ENCODE measurements around the gene GPR146. TPM values are rescaled to one million over a fixed set of nuclear protein-coding genes. Genes with fewer than 3 reads are reported as not detected.
A peak's percentile ranks its signal among the peaks of the same experiment; 100 is the strongest.

The GPR146 gene
- total RNA-seq, 1 experiment from 2014 or later = 0.92 TPM

GRCh38 chr7:1050956-1051690 lies 6.8 kb downstream of the GPR146 start:
- H3K4me1 Mint-ChIP-seq = peaks cover 24% of the 10 kb centered on the region
- POLR2A ChIA-PET = no interaction called here
- DNase-seq (ENCODE audit: low spot score) = no peak

GRCh38 chr7:1052031-1052818 lies 7.9 kb downstream of the GPR146 start:
- no peak overlapping the region for H3K4me3 Mint-ChIP-seq
- no peaks in the 10 kb centered on the region for H3K9me3 Mint-ChIP-seq
- H3K27ac Mint-ChIP-seq = no peak overlapping the region
- no peaks in the 10 kb centered on the region for H3K36me3 Mint-ChIP-seq
- no peak for DNase-seq (ENCODE audit: low spot score)
- TF ChIP-seq FOXP1 (CRISPR knock-in tag; IDR thresholded peaks at IDR 0.05; ENCODE audit: borderline replicate concordance) (no peak), KAT7 (CRISPR knock-in tag; IDR thresholded peaks at IDR 0.05; ENCODE audit: borderline replicate concordance) (no peak), AFF4 (CRISPR knock-in tag; IDR thresholded peaks at IDR 0.05; ENCODE audit: borderline replicate concordance) (no peak), MXD4 (CRISPR knock-in tag; IDR thresholded peaks at IDR 0.05; ENCODE audit: borderline replicate concordance) (no peak), ARID4B (CRISPR knock-in tag; IDR thresholded peaks at IDR 0.05; ENCODE audit: borderline replicate concordance) (no peak), ZNF423 (CRISPR knock-in tag; IDR thresholded peaks at IDR 0.05) (no peak), NFE2L1 (CRISPR knock-in tag; IDR thresholded peaks at IDR 0.05) (no peak)
- ChIA-PET POLR2A (no interaction called here), CTCF (interaction anchor here (1.5 to 5.9 kb wide), 4 partner anchors 14 to 59 kb away, joined by 5 to 27 read pairs (median 16); no protein-coding TSS in a partner anchor)
- H3K4me1 Mint-ChIP-seq = peaks cover 23% of the 10 kb centered on the region
- no peaks in the 10 kb centered on the region for H3K27me3 Mint-ChIP-seq (ENCODE audit: low read depth)
- no peak for ATAC-seq

More at GRCh38 chr7:1050956-1051690, 6.8 kb downstream of the GPR146 start:
- no peaks in the 10 kb centered on the region for H3K27me3 Mint-ChIP-seq (ENCODE audit: low read depth)
- H3K9me3 Mint-ChIP-seq = no peaks in the 10 kb centered on the region
- CTCF ChIA-PET = interaction anchor here (0.5 to 5.9 kb wide), 4 partner anchors 15 to 159 kb away, joined by 3 to 27 read pairs (median 16); no protein-coding TSS in a partner anchor
- TF ChIP-seq NR1H2 (CRISPR knock-in tag; IDR thresholded peaks at IDR 0.05) (no peak), NR2C2 (CRISPR knock-in tag; IDR thresholded peaks at IDR 0.05) (no peak), ZNF423 (CRISPR knock-in tag; IDR thresholded peaks at IDR 0.05) (no peak), JUN (CRISPR knock-in tag; IDR thresholded peaks at IDR 0.05) (no peak), NFYB (CRISPR knock-in tag; conservative IDR thresholded peaks at IDR 0.05; ENCODE audit: low read depth) (no peak), SOX15 (CRISPR knock-in tag; IDR thresholded peaks at IDR 0.05) (no peak), ZNF281 (CRISPR knock-in tag; IDR thresholded peaks at IDR 0.05) (no peak), FOXK1 (CRISPR knock-in tag; IDR thresholded peaks at IDR 0.05) (no peak)
- no peaks in the 10 kb centered on the region for H3K36me3 Mint-ChIP-seq
- H3K4me3 Mint-ChIP-seq = no peak overlapping the region
- ATAC-seq = no peak
- H3K27ac Mint-ChIP-seq = peak overlapping the region; percentile 66
